KMS-11 (cell line): ENCODE results near the gene POR.

Source experiments
- H2AFZ ChIP-seq: fragments of 200-600 bp; sonication (generic); 2 replicates; pipeline ENCODE4 v1.6.1; 2016; ENCODE audit warnings: antibody characterized with exemption, mixed run types, low read depth
- H3K27ac ChIP-seq: fragments of 200-600 bp; sonication (generic); 2 replicates; pipeline ENCODE4 v1.6.1; 2016; ENCODE audit warnings: mild to moderate bottlenecking, mixed run types
- H3K27me3 ChIP-seq: fragments of 200-600 bp; sonication (generic); 2 replicates; pipeline ENCODE4 v1.6.1; 2017; ENCODE audit warnings: mild to moderate bottlenecking, low read depth, mixed run types, moderate library complexity; ENCODE audit not compliant: insufficient read depth
- H3K36me3 ChIP-seq: fragments of 200-600 bp; sonication (generic); 2 replicates; pipeline ENCODE4 v1.6.1; 2017; ENCODE audit warnings: mild to moderate bottlenecking, mixed run types; ENCODE audit not compliant: insufficient read depth
- H3K4me1 ChIP-seq: fragments of 200-600 bp; sonication (generic); 2 replicates; pipeline ENCODE4 v1.6.1; 2016; ENCODE audit warnings: mild to moderate bottlenecking, low read depth, mixed run types; ENCODE audit not compliant: poor library complexity, severe bottlenecking
- H3K4me2 ChIP-seq: fragments of 200-600 bp; sonication (generic); 2 replicates; pipeline ENCODE4 v1.7.0; 2016; ENCODE audit warnings: mild to moderate bottlenecking, mixed run types
- H3K4me3 ChIP-seq: fragments of 200-600 bp; sonication (generic); IDR thresholded peaks from 2 replicates; pipeline ENCODE4 v1.6.1; 2017; ENCODE audit warnings: low read depth, low read length, mixed read lengths; ENCODE audit not compliant: insufficient read depth
- H3K79me2 ChIP-seq: fragments of 200-600 bp; sonication (generic); 2 replicates; pipeline ENCODE4 v1.6.1; 2016; ENCODE audit warnings: low read depth, mixed run types; ENCODE audit not compliant: insufficient read depth
- H3K9ac ChIP-seq: fragments of 200-600 bp; sonication (generic); 2 replicates; pipeline ENCODE4 v1.6.1; 2016; ENCODE audit warnings: mild to moderate bottlenecking, mixed run types
- H4K20me1 ChIP-seq: fragments of 200-600 bp; sonication (generic); 2 replicates; pipeline ENCODE4 v1.6.1; 2016; ENCODE audit warnings: mild to moderate bottlenecking, mixed run types; ENCODE audit not compliant: insufficient read depth
- TF ChIP-seq, protein P1 (sequence below): fragments of 200-600 bp; sonication (generic); conservative IDR thresholded peaks from 2 replicates; pipeline ENCODE4 v1.6.1; 2017; ENCODE audit warnings: low read depth, mild to moderate bottlenecking, antibody characterized with exemption, low read length, moderate library complexity, mixed read lengths

The POR gene

DNA sequence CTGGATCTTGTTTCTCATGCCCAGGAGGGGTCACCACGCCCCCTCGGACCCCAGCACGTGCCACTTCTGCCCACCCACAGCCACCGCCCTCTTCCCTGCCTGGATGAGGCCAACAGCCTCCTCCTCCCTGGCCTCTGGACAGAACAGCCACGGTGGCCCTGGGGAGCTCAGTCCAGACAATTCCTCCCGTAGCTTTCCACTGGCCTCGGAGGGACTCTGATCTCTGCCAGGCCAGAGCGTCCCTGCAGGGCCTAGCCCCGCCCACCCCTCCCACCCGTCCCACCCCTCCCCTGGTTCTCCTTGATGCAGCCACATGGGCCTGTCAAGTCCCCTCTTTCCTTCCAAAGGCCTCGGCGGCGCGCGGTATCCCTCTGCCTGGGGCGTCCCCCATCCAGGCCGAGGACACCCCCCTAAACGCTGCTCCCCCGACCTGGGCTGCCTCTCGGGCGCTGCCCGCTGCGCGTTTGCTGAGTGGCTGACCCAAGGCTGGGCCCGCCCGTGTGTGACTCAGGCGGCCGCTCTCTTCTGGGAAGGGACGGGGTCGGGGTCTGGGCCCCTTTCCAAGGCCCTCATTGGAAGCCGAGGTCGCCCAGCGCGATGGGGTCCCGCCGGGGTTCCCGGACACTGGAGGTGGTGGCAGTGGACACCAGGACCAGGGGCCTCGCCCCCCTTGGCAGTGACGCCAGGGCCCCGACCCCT lies 78.9 kb downstream of the POR start:
- Histone ChIP-seq H3K4me1 (peaks cover 4% of the 10 kb centered on the region), H3K27me3 (no peaks in the 10 kb centered on the region), H3K4me3 (no peak overlapping the region), H3K4me2 (peak overlapping the region; percentile 84), H4K20me1 (no peaks in the 10 kb centered on the region), H3K79me2 (no peaks in the 10 kb centered on the region), H2AFZ (peak overlapping the region; percentile 62), H3K27ac (no peak overlapping the region), H3K36me3 (no peaks in the 10 kb centered on the region), H3K9ac (peak overlapping the region; percentile 37; the same call in 1 of the 2 replicates)
- TF ChIP-seq, protein P1, sequence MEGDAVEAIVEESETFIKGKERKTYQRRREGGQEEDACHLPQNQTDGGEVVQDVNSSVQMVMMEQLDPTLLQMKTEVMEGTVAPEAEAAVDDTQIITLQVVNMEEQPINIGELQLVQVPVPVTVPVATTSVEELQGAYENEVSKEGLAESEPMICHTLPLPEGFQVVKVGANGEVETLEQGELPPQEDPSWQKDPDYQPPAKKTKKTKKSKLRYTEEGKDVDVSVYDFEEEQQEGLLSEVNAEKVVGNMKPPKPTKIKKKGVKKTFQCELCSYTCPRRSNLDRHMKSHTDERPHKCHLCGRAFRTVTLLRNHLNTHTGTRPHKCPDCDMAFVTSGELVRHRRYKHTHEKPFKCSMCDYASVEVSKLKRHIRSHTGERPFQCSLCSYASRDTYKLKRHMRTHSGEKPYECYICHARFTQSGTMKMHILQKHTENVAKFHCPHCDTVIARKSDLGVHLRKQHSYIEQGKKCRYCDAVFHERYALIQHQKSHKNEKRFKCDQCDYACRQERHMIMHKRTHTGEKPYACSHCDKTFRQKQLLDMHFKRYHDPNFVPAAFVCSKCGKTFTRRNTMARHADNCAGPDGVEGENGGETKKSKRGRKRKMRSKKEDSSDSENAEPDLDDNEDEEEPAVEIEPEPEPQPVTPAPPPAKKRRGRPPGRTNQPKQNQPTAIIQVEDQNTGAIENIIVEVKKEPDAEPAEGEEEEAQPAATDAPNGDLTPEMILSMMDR = no peak

DNA sequence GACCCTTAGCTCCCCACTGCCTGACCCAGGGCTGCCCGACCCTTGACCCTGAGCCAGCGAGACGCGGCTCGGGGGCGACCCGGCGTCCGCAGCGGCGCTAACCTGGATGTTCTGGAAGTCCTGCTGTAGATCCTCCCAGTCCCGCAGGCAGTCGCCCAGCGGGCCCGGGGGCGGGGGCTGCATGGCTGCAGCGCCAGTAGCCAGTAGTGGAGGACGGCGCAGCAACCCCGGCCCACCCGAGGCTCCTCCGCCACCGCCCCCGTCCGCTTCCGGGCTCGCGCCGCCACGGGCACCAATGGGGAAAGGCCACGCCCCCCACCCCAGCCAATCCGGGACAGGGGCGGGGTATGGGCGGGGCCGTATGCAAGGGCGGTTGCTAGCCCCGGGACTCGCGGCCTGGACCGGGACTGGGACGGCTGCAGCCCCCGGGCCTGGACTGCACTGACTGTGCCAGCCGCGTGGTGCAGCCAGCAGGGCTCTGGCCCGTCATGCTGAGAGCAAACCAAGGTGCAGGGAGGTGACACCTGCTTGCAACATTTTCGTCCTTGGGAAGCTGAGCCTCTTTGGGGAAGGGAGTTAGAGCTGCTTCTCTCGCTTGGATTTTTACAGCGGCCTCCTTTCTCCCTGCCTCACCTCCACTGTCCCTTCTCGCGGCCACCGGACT lies 79.6 kb downstream of the POR start, which contains the start of gene TMEM120A:
TSS of gene TMEM120A (minus strand) at position 208 of the 664 bp plus-strand sequence. CDS start at position 183, 25 bp downstream.
- no peak within 1 kb of the TSS for H3K27ac ChIP-seq
- TF ChIP-seq, protein P1 = no peak
- no peaks in the 10 kb centered on the region for H4K20me1 ChIP-seq

DNA sequence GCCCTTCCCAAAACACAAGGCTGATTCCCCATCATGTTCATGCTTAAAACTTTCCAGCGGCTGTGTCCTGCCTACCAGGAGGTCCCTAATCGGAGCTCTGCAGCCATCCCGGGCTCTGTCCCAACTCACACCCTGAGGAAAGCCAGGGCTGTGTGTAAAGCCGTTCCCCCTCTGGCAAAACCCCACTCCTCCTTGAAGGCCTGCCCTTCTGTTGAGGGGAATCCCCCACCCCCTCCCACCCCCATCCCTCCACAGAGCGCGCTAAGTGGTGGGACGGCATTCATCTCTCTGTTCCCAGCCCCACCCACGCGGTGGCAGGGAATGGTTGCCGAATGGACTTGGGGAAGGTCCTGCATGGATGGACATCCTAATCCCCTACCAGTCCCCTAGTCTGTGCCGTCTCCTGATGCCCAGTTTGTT lies 80.1 kb downstream of the POR start:
- H3K9ac ChIP-seq = no peak overlapping the region
- TF ChIP-seq, protein P1 = no peak
- H3K36me3 ChIP-seq = no peaks in the 10 kb centered on the region
- H3K27me3 ChIP-seq = no peaks in the 10 kb centered on the region
- H3K4me2 ChIP-seq = peak overlapping the region; percentile 84
- no peaks in the 10 kb centered on the region for H3K79me2 ChIP-seq
- H3K4me3 ChIP-seq = no peak overlapping the region
- peak overlapping the region; percentile 62 for H2AFZ ChIP-seq
- H3K4me1 ChIP-seq = peaks cover 4% of the 10 kb centered on the region
- H4K20me1 ChIP-seq = no peaks in the 10 kb centered on the region
- no peak overlapping the region for H3K27ac ChIP-seq

More for the DNA sequence above, 79.6 kb downstream of the POR start, which contains the start of gene TMEM120A:
- Histone ChIP-seq H3K9ac (peak within 1 kb of the TSS; percentile 37; the same call in 1 of the 2 replicates), H3K36me3 (no peaks in the 10 kb centered on the region), H3K4me2 (peak within 1 kb of the TSS; percentile 84), H3K4me3 (no peak within 1 kb of the TSS), H3K4me1 (peaks cover 4% of the 10 kb centered on the region), H2AFZ (peak within 1 kb of the TSS; percentile 62), H3K79me2 (no peaks in the 10 kb centered on the region), H3K27me3 (no peaks in the 10 kb centered on the region)

DNA sequence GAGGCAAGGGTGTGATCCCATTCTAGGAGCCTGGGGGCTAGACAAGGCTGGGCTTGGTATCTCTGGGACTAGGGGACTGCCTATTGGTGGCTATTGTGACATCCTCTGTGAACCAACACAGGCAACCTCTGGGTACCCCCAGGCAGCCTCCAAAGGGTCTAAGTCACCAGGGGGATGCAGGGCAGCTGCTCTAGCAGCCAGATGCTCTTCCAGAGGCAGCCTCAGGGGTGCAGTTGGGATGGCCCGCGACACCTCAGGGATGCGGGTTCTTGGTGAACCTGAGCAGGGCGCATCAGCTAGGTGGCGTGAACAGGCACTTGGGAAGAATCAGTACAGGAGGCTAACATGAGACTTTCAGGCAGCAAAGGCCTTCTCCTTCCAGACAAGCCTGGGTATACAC lies 81.0 kb downstream of the POR start:
- Histone ChIP-seq H3K79me2 (no peaks in the 10 kb centered on the region), H3K4me2 (no peak overlapping the region), H4K20me1 (no peaks in the 10 kb centered on the region), H3K36me3 (no peaks in the 10 kb centered on the region), H3K27ac (no peak overlapping the region), H2AFZ (no peak overlapping the region), H3K9ac (no peak overlapping the region), H3K27me3 (no peaks in the 10 kb centered on the region), H3K4me1 (peaks cover 4% of the 10 kb centered on the region), H3K4me3 (no peak overlapping the region)
- TF ChIP-seq, protein P1 = no peak
